HG02798 (cell line): ENCODE results near the gene MBNL1.
"Not testable (repeated sequence)": the region's sequence is repeated elsewhere in the genome, so short reads cannot be mapped to it uniquely, and the experiment has no call there.

ENCODE experiments used
- ATAC-seq: cut with Tn5 transposase; IDR thresholded peaks from one replicate; pipeline ENCODE4 v1.9.1; 2021; ENCODE audit warnings: mild to moderate bottlenecking; ENCODE audit not compliant: unreplicated experiment, poor library complexity

MBNL1 gene

GRCh38 chr3:152430223-152431002, 161.7 kb downstream of the MBNL1 start:
- ATAC-seq = no peak

DNA sequence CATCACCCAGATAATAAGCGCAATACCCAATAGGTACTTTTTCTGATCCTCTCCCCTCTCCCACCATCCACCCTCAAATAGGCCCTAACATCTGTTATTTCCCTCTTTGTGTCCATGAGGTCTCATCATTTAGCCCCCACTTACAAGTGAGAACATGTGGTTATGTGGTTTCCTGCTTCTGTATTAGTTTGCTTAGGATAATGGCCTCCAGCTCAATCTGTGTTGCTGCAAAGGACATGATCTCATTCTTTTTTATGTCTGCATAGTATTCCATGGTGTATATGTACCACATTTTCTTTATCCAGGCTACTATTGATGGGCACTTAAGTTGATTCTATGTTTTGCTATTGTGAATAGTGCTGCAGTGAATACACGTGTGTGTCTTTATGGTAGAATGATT, 165.4 kb downstream of the MBNL1 start:
- ATAC-seq = no peak

- not testable (repeated sequence) for ATAC-seq
These were observed 166.5 kb downstream of the MBNL1 start for GRCh38 chr3:152435210-152435609.

DNA sequence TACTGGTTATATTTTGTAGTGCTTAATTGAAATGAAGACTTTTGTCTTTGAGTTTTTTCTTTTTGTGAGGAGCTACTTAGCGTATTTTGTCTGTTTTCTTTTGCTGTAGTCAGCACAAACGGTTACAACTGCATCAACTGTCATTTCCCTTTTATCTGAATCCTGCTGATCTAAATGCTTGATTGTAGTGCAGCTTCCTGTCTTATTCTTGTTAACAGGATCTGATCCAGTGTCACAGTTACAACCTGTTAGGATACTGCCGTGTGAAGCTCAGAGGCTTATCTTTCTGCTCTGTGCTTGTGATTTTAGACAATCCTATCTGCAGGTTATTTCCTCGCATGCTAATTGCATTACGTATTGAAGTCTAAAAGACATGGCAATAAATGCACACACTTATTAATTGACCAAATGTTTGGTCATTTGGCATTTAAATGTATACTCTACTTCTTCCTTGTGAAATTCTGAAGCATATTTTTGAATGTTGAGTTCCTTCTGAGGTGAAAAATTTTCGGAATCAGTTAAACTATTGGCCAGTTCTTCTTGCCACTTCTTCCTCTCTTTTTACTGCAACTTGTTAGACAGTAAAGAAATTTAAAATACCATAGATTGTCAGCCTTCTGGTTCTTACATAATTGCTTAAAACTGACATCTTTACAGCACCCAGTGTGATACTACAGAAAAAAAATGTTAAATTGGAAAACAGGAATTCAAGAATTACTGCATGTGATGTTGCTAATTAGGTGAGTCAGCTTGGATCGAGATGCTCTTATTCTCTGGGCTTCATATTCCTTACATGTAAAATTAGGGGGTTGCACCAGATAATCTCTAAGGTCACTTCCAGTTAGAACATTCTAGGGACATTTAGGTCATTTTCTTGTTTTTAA, 168.2 kb downstream of the MBNL1 start:
- ATAC-seq = no peak

GRCh38 chr3:152438181-152438580, 169.5 kb downstream of the MBNL1 start:
- no peak for ATAC-seq

- no peak for ATAC-seq
These were observed 170.0 kb downstream of the MBNL1 start for GRCh38 chr3:152438706-152439105.

GRCh38 chr3:152440243-152440642, 171.5 kb downstream of the MBNL1 start:
- not testable (repeated sequence) for ATAC-seq

GRCh38 chr3:152443212-152444023, 174.7 kb downstream of the MBNL1 start:
- no peak for ATAC-seq

DNA sequence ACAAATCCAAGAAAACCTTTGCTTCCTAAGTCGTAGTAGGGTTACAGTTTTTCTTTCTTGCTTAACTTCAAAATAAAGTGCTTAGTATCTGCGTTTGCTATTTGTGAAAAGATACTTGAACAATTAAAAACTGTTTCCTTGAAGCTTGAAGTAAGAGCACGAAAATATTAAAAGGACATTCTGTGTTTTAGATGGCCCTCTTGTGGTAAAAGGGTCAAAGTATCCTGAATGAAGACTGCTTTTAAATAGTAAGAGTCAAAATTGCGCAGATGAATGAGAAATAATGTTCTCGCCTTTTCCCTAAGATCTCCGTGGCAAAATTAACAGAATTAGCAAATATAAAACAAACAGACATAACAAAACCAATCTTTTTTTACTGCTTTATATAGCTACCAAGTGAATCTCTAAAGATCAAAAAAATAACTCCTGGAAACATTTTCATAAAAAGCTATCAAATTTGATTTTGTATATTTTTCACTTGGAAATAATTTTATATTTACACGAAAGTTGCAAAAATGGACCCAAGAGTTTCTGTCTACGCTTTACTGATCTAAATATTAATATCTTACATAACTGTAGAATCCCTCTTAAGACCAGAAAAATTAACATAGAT, 175.4 kb downstream of the MBNL1 start:
- ATAC-seq = peak; percentile 53

DNA sequence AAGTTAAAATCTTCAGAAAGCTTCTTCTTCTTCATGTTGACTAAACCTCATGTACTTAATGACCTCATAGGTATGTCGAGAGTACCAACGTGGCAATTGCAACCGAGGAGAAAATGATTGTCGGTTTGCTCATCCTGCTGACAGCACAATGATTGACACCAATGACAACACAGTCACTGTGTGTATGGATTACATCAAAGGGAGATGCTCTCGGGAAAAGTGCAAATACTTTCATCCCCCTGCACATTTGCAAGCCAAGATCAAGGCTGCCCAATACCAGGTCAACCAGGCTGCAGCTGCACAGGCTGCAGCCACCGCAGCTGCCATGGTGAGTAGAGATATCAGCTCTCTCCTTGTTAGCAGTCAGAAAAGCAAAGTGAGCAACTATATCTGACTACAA, 176.5 kb downstream of the MBNL1 start:
- no peak for ATAC-seq

- ATAC-seq = no peak
These were observed 177.8 kb downstream of the MBNL1 start for GRCh38 chr3:152446495-152446894.

- no peak for ATAC-seq
These were observed 178.8 kb downstream of the MBNL1 start for GRCh38 chr3:152447511-152447910.

DNA sequence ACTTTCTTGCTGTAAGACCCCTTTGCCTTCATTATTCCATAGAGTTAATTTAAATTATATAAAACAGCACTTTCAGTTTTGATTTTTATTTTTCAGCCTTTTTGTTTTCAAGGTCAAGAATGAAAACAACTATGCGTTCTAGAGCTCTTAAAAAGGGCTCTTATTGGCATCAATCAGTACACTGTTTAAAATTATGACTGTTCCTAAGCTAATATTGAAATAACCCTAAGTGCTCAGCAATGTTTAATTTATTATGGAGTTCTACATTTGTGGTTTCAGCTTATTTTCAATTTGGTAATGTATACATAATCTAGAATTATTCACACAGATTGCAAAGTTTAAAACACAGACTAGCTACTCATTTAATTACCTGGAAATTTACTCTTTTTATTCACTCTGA, 179.4 kb downstream of the MBNL1 start:
- ATAC-seq = no peak

GRCh38 chr3:152452318-152452717, 183.6 kb downstream of the MBNL1 start:
- no peak for ATAC-seq

GRCh38 chr3:152454076-152454875, 185.5 kb downstream of the MBNL1 start:
- no peak for ATAC-seq

- ATAC-seq = no peak
These were observed 187.3 kb downstream of the MBNL1 start for GRCh38 chr3:152455989-152456388.

DNA sequence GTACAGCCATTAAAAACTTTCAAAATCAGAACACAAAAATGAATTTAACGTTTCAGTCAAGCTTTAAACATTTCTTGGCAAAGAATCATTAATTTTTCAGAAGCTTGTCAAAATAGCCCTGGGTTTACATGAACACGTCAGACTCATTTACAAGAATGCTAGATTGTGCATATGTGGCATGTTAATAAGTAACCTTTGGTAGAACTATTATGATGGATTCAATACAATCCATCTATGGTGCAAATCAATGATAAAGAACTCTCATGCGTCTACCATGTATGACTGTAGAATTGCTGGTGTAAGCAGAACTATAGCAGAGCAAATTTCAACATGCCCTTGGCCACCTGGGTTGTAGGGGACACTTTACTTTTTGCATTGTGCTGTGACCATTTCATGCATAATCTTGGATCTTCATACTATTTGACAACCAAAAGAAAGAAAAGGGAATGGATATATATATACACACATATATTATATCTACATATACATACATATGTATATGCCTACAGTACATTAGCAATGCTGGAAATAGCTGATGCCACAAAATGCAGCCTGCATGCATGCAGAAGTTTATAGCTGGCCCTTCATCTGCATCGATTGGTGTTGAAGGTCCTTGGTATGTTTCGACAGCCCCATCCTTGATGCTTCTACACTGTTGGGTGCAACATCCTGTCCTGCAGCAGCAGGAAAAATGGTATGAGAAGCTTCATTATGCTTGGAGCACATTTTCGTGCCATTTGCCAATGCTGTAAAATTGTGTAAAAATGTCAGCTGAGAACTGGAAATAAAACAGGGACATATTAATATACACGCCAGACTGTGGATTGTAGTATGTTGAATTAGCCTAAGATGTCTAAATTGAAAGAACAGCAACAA, 189.0 kb downstream of the MBNL1 start:
- ATAC-seq = no peak

DNA sequence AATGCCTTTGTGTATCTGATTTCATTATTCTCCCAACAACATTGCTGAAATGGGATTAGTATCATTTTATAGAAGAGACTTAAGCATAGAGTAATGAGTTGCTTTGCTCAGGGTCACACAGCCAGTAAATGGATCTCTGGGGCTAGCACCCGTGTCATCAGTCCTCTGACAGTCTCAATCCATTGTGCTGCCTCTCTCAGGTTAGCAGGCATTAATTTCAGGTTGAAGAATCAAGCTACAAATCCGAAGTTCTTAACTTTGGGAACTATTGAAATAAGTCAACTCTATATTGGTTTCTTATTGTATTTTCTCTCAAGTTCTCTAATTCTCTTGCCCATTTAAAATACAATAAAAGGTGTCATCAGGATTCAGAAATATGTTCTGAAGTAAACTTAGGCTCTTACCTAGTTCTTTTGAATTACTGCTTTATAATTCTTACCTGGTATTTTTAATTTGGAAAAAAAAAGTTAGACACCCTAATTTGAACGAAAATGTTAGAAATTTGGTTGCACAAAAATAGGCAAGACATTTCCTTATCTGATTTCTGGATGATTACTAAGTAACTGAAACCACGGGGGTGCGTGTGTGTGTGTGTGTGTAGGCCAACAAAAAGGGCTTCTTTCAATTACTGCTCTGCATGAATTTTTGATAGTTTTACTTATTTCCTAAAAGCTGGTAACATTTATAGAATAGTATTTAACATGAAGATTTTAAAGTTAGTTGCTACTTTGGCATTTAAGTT, 189.8 kb downstream of the MBNL1 start:
- no peak for ATAC-seq
